ENCODE measurements around the gene NRXN2. TPM values are rescaled to one million over a fixed set of nuclear protein-coding genes. Genes with fewer than 3 reads are reported as not detected.
A peak's percentile ranks its signal among the peaks of the same experiment; 100 is the strongest.

NRXN2 gene
- polyA plus RNA-seq, 3 donors, result 0.07 TPM; not detected in 2

GRCh38 chr11:64762277-64762673 is 39.3 kb upstream of the NRXN2 start:
- TF ChIP-seq CTCF (IDR thresholded peaks at IDR 0.05), result no peak
- H3K27me3 ChIP-seq (ENCODE audit: control insufficient read depth in 2 of 2, insufficient read depth in 2 of 2, low read length in 2 of 2), result no peaks in the 10 kb centered on the region
- no peak overlapping the region for H3K4me3 Mint-ChIP-seq
- peaks cover 68% of the 10 kb centered on the region for H4K20me1 ChIP-seq (ENCODE audit: insufficient read depth, low read length)
- DNase-seq, result no peak
- H3K9ac ChIP-seq (ENCODE audit: insufficient read depth, low read length, poor library complexity, severe bottlenecking), result no peak overlapping the region
- H3K9me3 Mint-ChIP-seq, result no peaks in the 10 kb centered on the region
- H3K27ac Mint-ChIP-seq, result peak overlapping the region in 4 of 7 donors; percentile 71 to 78 (median 76)
- H3K4me3 ChIP-seq (replicated peaks in 1 of 3; ENCODE audit: low read depth in 2 of 3, low read length in 3 of 3), result no peak overlapping the region
- peaks cover 0 to 6% (median 1%) of the 10 kb centered on the region in 3 donors for H3K27me3 Mint-ChIP-seq (ENCODE audit: low read depth in 3 of 3)
- 79% methylated on average over 5 of the region's 5 CpGs for WGBS (ENCODE audit: insufficient coverage)
- no peak overlapping the region for H3K4me2 ChIP-seq (replicated peaks; ENCODE audit: extremely low read depth, low read length, poor library complexity, severe bottlenecking)
- no peaks in the 10 kb centered on the region for H3K9me3 ChIP-seq (replicated peaks in 1 of 2; ENCODE audit: control insufficient read depth in 1 of 2, insufficient read depth in 1 of 2, low read length in 2 of 2)
- peaks cover 48 to 53% of the 10 kb centered on the region in 2 donors for H3K36me3 ChIP-seq (replicated peaks in 1 of 2; ENCODE audit: control insufficient read depth in 1 of 2, insufficient read depth in 2 of 2, low read length in 2 of 2)
- peak overlapping the region in 1 of 2 donors; percentile 3 for H3K27ac ChIP-seq (ENCODE audit: low read depth in 1 of 2, low read length in 2 of 2)
- peaks cover 45 to 57% of the 10 kb centered on the region in 2 donors for H3K36me3 Mint-ChIP-seq
- H3K4me1 ChIP-seq (ENCODE audit: control insufficient read depth in 1 of 2, insufficient read depth in 2 of 2, low read length in 2 of 2), result peaks cover 0 to 16% of the 10 kb centered on the region in 2 donors
- peaks cover 29% of the 10 kb centered on the region for H3K4me1 Mint-ChIP-seq
- peaks cover 17% of the 10 kb centered on the region for H3K79me2 ChIP-seq (ENCODE audit: insufficient read depth, low read length)
- intact Hi-C loops (cut with micrococcal nuclease), result no loop called here
- no peak overlapping the region for H2AFZ ChIP-seq (ENCODE audit: insufficient read depth, low read depth, low read length, poor library complexity, severe bottlenecking)

DNA sequence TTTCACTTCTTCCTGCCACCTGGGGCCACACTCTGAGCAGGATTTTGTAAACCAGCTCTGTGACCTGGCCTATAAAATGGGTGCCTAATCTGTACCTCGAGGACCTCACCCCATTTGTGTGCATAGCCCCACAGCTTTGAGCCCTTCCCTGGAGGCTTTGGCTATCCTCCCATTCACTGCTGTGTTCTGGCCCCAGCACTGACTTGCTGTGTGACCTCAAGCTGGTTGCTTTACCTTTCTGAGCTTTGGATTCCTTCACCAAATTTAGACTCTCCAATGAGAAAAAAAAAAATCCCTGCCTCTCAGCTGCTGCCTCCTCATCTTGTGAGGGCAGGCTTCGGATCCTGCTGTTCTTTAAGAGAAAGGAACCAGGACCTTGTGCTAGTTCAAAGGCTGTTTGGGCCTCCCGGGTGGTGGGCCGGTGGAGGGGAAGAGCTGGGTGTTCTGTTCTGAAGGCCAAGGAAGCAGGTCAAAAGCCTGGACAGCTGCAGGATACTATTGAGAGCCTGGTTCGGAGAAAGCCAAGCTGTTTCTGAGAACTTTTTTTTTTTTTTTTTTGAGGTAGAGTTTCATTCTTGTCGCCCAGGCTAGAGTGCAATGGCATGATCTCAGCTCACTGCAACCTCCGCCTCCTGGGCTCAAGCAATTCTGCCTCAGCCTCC is 37.9 kb upstream of the NRXN2 start:
- DNase-seq, result no peak
- WGBS (ENCODE audit: insufficient coverage), result 79% methylated on average over 5 of the region's 7 CpGs

More for the DNA sequence above, 37.9 kb upstream of the NRXN2 start:
- no peak overlapping the region for H2AFZ ChIP-seq (ENCODE audit: insufficient read depth, low read depth, low read length, poor library complexity, severe bottlenecking)
- H3K27ac Mint-ChIP-seq, result peak overlapping the region in 4 of 7 donors; percentile 18 to 55 (median 48)
- peaks cover 37 to 41% of the 10 kb centered on the region in 2 donors for H3K36me3 ChIP-seq (replicated peaks in 1 of 2; ENCODE audit: control insufficient read depth in 1 of 2, insufficient read depth in 2 of 2, low read length in 2 of 2)
- no peak overlapping the region for H3K4me3 ChIP-seq (replicated peaks in 1 of 3; ENCODE audit: low read depth in 2 of 3, low read length in 3 of 3)
- TF ChIP-seq CTCF (IDR thresholded peaks at IDR 0.05), result no peak
- H3K27me3 Mint-ChIP-seq (ENCODE audit: low read depth in 3 of 3), result peaks cover 0 to 6% (median 2%) of the 10 kb centered on the region in 3 donors
- no peaks in the 10 kb centered on the region for H3K27me3 ChIP-seq (ENCODE audit: control insufficient read depth in 2 of 2, insufficient read depth in 2 of 2, low read length in 2 of 2)
- H3K4me3 Mint-ChIP-seq, result no peak overlapping the region
- no peaks in the 10 kb centered on the region for H3K9me3 ChIP-seq (replicated peaks in 1 of 2; ENCODE audit: control insufficient read depth in 1 of 2, insufficient read depth in 1 of 2, low read length in 2 of 2)
- peaks cover 55% of the 10 kb centered on the region for H4K20me1 ChIP-seq (ENCODE audit: insufficient read depth, low read length)
- H3K4me2 ChIP-seq (replicated peaks; ENCODE audit: extremely low read depth, low read length, poor library complexity, severe bottlenecking), result no peak overlapping the region
- peaks cover 37 to 44% of the 10 kb centered on the region in 2 donors for H3K36me3 Mint-ChIP-seq
- H3K9me3 Mint-ChIP-seq, result no peaks in the 10 kb centered on the region
- H3K79me2 ChIP-seq (ENCODE audit: insufficient read depth, low read length), result peaks cover 8% of the 10 kb centered on the region
- peaks cover 0 to 15% of the 10 kb centered on the region in 2 donors for H3K4me1 ChIP-seq (ENCODE audit: control insufficient read depth in 1 of 2, insufficient read depth in 2 of 2, low read length in 2 of 2)
- peaks cover 29% of the 10 kb centered on the region for H3K4me1 Mint-ChIP-seq
- intact Hi-C loops (cut with micrococcal nuclease), result no loop called here
- H3K27ac ChIP-seq (ENCODE audit: low read depth in 1 of 2, low read length in 2 of 2), result peak overlapping the region in 1 of 2 donors; percentile 26
- no peak overlapping the region for H3K9ac ChIP-seq (ENCODE audit: insufficient read depth, low read length, poor library complexity, severe bottlenecking)
